BLaER1 (cell line): ENCODE measurements around the gene FNDC3B.

ENCODE experiments used
- H3K27ac ChIP-seq: shearing (Covaris generic); formaldehyde crosslinking; 2 replicates; pipeline ENCODE4 v1.8.1; 2022
- H3K27me3 ChIP-seq: shearing (Covaris generic); formaldehyde crosslinking; 2 replicates; pipeline ENCODE4 v1.8.1; 2022
- H3K36me3 ChIP-seq: shearing (Covaris generic); formaldehyde crosslinking; 2 replicates; pipeline ENCODE4 v1.8.1; 2022
- H3K4me1 ChIP-seq: shearing (Covaris generic); formaldehyde crosslinking; 2 replicates; pipeline ENCODE4 v1.8.1; 2022
- H3K4me2 ChIP-seq: shearing (Covaris generic); formaldehyde crosslinking; 2 replicates; pipeline ENCODE4 v1.8.1; 2022
- H3K4me3 ChIP-seq: shearing (Covaris generic); formaldehyde crosslinking; 2 replicates; pipeline ENCODE4 v1.8.1; 2022
- H3K9ac ChIP-seq: shearing (Covaris generic); formaldehyde crosslinking; 2 replicates; pipeline ENCODE4 v1.8.1; 2022
- H3K9me3 ChIP-seq: shearing (Covaris generic); formaldehyde crosslinking; 2 replicates; pipeline ENCODE4 v1.8.1; 2022
- H4K20me1 ChIP-seq: shearing (Covaris generic); formaldehyde crosslinking; 2 replicates; pipeline ENCODE4 v1.8.1; 2022
- Cebpa-rat ChIP-seq: shearing (Covaris generic); IDR thresholded peaks from 2 replicates; pipeline ENCODE4 v1.8.1; 2022

FNDC3B gene

GRCh38 chr3:172189987-172190603 lies 150.7 kb downstream of the FNDC3B start:
- H3K4me2 ChIP-seq, result no peak overlapping the region
- H3K9ac ChIP-seq, result no peak overlapping the region
- no peak overlapping the region for H3K4me3 ChIP-seq
- no peaks in the 10 kb centered on the region for H3K9me3 ChIP-seq
- peaks cover 5% of the 10 kb centered on the region; the same call in 1 of the 2 replicates for H3K4me1 ChIP-seq
- no peak for TF ChIP-seq Cebpa-rat
- H4K20me1 ChIP-seq, result 0 out of 2 replicates have a peak, but pooled peaks cover 6% of the 10 kb centered on the region
- no peaks in the 10 kb centered on the region for H3K36me3 ChIP-seq
- H3K27me3 ChIP-seq, result no peaks in the 10 kb centered on the region
- no peak overlapping the region for H3K27ac ChIP-seq

GRCh38 chr3:172190980-172191379 lies 151.6 kb downstream of the FNDC3B start:
- H3K9me3 ChIP-seq, result no peaks in the 10 kb centered on the region
- 0 out of 2 replicates have a peak, but pooled peaks cover 6% of the 10 kb centered on the region for H4K20me1 ChIP-seq
- H3K36me3 ChIP-seq, result no peaks in the 10 kb centered on the region
- H3K27me3 ChIP-seq, result no peaks in the 10 kb centered on the region
- no peak overlapping the region for H3K4me2 ChIP-seq
- H3K4me3 ChIP-seq, result no peak overlapping the region
- H3K27ac ChIP-seq, result no peak overlapping the region
- H3K4me1 ChIP-seq, result peaks cover 8% of the 10 kb centered on the region; the same call in 1 of the 2 replicates
- TF ChIP-seq Cebpa-rat, result no peak
- no peak overlapping the region for H3K9ac ChIP-seq

- H3K4me1 ChIP-seq, result peaks cover 8% of the 10 kb centered on the region; the same call in 1 of the 2 replicates
- no peaks in the 10 kb centered on the region for H3K36me3 ChIP-seq
- no peak overlapping the region for H3K9ac ChIP-seq
- 0 out of 2 replicates have a peak, but pooled peaks cover 6% of the 10 kb centered on the region for H4K20me1 ChIP-seq
- H3K9me3 ChIP-seq, result no peaks in the 10 kb centered on the region
- H3K27me3 ChIP-seq, result no peaks in the 10 kb centered on the region
- no peak overlapping the region for H3K4me2 ChIP-seq
- TF ChIP-seq Cebpa-rat, result no peak
- no peak overlapping the region for H3K4me3 ChIP-seq
- H3K27ac ChIP-seq, result no peak overlapping the region
These were observed 152.3 kb downstream of the FNDC3B start for GRCh38 chr3:172191629-172192028.

- Histone ChIP-seq H3K9me3 (no peaks in the 10 kb centered on the region), H4K20me1 (0 out of 2 replicates have a peak, but pooled peaks cover 6% of the 10 kb centered on the region), H3K4me2 (no peak overlapping the region), H3K9ac (no peak overlapping the region), H3K36me3 (no peaks in the 10 kb centered on the region), H3K27me3 (no peaks in the 10 kb centered on the region), H3K4me1 (peaks cover 8% of the 10 kb centered on the region; the same call in 1 of the 2 replicates), H3K4me3 (no peak overlapping the region), H3K27ac (no peak overlapping the region)
- TF ChIP-seq Cebpa-rat, result no peak
These were observed 153.5 kb downstream of the FNDC3B start for GRCh38 chr3:172192830-172193415.

DNA sequence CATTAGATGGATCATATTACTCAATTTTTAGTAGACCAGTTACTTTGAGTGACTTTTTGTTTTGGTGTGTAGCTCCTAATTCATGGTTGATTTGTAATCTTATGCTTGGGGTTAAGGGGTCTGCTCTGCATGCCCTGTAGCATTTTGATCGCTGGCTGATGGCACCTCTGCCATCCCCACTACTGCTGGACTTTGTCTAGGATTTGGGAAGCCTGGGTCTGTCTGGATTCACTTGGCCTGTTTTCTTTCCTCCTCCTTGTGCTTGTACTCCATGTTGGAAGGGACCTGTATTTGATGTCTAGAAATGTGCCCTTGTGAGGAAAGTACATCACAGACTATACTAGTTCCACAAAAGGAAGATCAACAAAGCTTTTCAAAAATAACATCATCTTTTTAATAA lies 154.1 kb downstream of the FNDC3B start:
- TF ChIP-seq Cebpa-rat, result no peak
- 0 out of 2 replicates have a peak, but pooled peaks cover 1% of the 10 kb centered on the region for H3K9me3 ChIP-seq
- peaks cover 8% of the 10 kb centered on the region; the same call in 1 of the 2 replicates for H3K4me1 ChIP-seq
- no peak overlapping the region for H3K4me3 ChIP-seq
- no peak overlapping the region for H3K4me2 ChIP-seq
- no peak overlapping the region for H3K27ac ChIP-seq
- no peaks in the 10 kb centered on the region for H3K27me3 ChIP-seq
- H3K36me3 ChIP-seq, result no peaks in the 10 kb centered on the region
- no peak overlapping the region for H3K9ac ChIP-seq
- 0 out of 2 replicates have a peak, but pooled peaks cover 6% of the 10 kb centered on the region for H4K20me1 ChIP-seq

- H3K9me3 ChIP-seq, result 0 out of 2 replicates have a peak, but pooled peaks cover 7% of the 10 kb centered on the region
- H3K36me3 ChIP-seq, result no peaks in the 10 kb centered on the region
- no peak overlapping the region for H3K4me3 ChIP-seq
- H3K27me3 ChIP-seq, result no peaks in the 10 kb centered on the region
- H3K27ac ChIP-seq, result no peak overlapping the region
- TF ChIP-seq Cebpa-rat, result no peak
- no peak overlapping the region for H3K4me2 ChIP-seq
- peaks cover 8% of the 10 kb centered on the region; the same call in 1 of the 2 replicates for H3K4me1 ChIP-seq
- 0 out of 2 replicates have a peak, but pooled peaks cover 6% of the 10 kb centered on the region for H4K20me1 ChIP-seq
- H3K9ac ChIP-seq, result no peak overlapping the region
These were observed 155.5 kb downstream of the FNDC3B start for GRCh38 chr3:172194702-172195406.

DNA sequence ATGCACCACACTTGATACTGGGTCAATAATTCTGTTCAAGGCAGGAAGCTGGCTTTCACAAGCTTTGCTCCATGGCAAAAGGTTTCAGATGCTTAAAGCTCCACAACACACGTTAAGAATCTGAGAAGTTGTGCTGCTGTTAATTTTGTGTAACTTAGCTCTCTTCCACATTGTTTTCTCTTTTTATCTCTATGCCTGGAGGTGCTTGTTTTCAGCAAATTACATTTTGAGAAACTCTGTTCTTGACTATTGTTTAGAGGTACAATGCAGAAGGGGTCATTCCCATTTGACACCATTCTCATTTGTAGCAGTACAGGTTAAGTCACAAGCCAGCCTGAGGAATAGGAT lies 156.0 kb downstream of the FNDC3B start:
- 0 out of 2 replicates have a peak, but pooled peaks cover 6% of the 10 kb centered on the region for H4K20me1 ChIP-seq
- 0 out of 2 replicates have a peak, but pooled peaks cover 7% of the 10 kb centered on the region for H3K9me3 ChIP-seq
- H3K27me3 ChIP-seq, result no peaks in the 10 kb centered on the region
- no peak overlapping the region for H3K9ac ChIP-seq
- H3K27ac ChIP-seq, result no peak overlapping the region
- peaks cover 8% of the 10 kb centered on the region; the same call in 1 of the 2 replicates for H3K4me1 ChIP-seq
- no peak overlapping the region for H3K4me2 ChIP-seq
- no peak for TF ChIP-seq Cebpa-rat
- no peaks in the 10 kb centered on the region for H3K36me3 ChIP-seq
- H3K4me3 ChIP-seq, result no peak overlapping the region

- Histone ChIP-seq H3K4me1 (peaks cover 8% of the 10 kb centered on the region; the same call in 1 of the 2 replicates), H3K27ac (no peak overlapping the region), H3K4me2 (no peak overlapping the region), H3K36me3 (no peaks in the 10 kb centered on the region), H4K20me1 (0 out of 2 replicates have a peak, but pooled peaks cover 6% of the 10 kb centered on the region), H3K4me3 (no peak overlapping the region), H3K9ac (no peak overlapping the region), H3K27me3 (no peaks in the 10 kb centered on the region), H3K9me3 (0 out of 2 replicates have a peak, but pooled peaks cover 7% of the 10 kb centered on the region)
- no peak for TF ChIP-seq Cebpa-rat
These were observed 158.0 kb downstream of the FNDC3B start for GRCh38 chr3:172197344-172197743.

GRCh38 chr3:172198428-172198827 lies 159.1 kb downstream of the FNDC3B start:
- peaks cover 8% of the 10 kb centered on the region; the same call in 1 of the 2 replicates for H3K4me1 ChIP-seq
- no peak for TF ChIP-seq Cebpa-rat
- 0 out of 2 replicates have a peak, but pooled peaks cover 7% of the 10 kb centered on the region for H3K9me3 ChIP-seq
- 0 out of 2 replicates have a peak, but pooled peaks cover 6% of the 10 kb centered on the region for H4K20me1 ChIP-seq
- H3K4me3 ChIP-seq, result no peak overlapping the region
- no peak overlapping the region for H3K27ac ChIP-seq
- no peaks in the 10 kb centered on the region for H3K36me3 ChIP-seq
- no peaks in the 10 kb centered on the region for H3K27me3 ChIP-seq
- H3K4me2 ChIP-seq, result no peak overlapping the region
- H3K9ac ChIP-seq, result no peak overlapping the region
